ENCODE results near the gene DPY30.
"Not testable (repeated sequence)": the region's sequence is repeated elsewhere in the genome, so short reads cannot be mapped to it uniquely, and the experiment has no call there.

DPY30 gene

DNA sequence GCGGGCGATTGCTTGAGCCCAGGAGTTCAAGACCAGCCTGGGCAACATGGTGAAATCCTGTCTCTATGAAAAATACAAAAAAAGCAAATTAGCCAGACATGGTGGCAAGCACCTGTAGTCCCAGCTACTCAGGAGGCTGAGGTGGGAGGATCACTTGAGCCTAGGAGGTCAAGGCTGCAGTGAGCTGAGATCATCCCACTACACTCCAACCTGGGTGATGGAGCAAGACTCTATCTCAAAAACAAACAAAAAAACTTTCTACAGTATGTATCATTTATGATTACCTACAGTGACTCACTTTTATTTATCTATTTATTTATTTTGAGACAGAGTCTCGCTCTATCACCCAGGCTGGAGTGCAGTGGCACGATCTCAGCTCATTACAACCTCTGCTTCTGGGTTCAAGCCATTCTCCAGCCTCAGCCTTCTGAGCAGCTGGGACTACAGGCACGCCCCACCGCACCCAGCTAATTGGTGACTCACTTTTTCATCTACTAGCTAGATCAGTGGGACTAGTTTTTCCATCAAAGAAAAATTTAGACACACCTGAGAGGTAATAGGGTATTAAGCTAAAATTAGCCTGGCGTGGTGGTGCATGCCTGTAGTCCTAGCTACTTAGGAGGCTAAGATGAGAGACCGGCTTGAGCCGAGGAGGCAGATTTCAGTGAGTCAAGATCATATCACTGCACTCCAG, 20.7 kb downstream of the DPY30 start:
- not testable (repeated sequence) for H3K27me3 Mint-ChIP-seq; H3K36me3 Mint-ChIP-seq; H3K9me3 Mint-ChIP-seq (ENCODE audit: low read depth); H3K4me3 Mint-ChIP-seq; H3K4me1 Mint-ChIP-seq (ENCODE audit: low read depth); H3K27ac Mint-ChIP-seq

DNA sequence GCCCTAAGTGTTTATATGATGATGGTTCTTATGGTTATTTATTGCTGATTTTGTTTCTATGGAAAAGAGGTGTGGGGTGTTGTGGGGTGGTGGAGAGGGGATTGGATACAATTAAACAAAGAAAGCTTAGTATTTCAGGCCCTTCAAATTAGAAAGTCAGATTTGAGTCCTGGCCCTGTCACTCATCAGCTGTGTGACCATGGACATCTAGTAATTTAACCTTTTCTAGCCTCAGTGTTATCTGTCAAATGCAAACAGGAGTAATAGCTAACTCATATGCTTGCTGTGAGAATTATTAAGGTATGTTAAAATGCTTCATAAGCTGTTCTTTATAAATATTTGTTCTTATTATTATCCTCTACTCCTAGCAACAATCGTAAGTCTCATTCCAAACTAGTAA, 26.7 kb downstream of the DPY30 start:
- Mint-ChIP-seq H3K36me3 (peaks cover 2% of the 10 kb centered on the region), H3K27me3 (no peaks in the 10 kb centered on the region), H3K9me3 (ENCODE audit: low read depth) (no peaks in the 10 kb centered on the region), H3K4me1 (ENCODE audit: low read depth) (peaks cover 23% of the 10 kb centered on the region), H3K27ac (peak overlapping the region; percentile 61), H3K4me3 (peak overlapping the region; percentile 42)

- Mint-ChIP-seq H3K27ac (peak overlapping the region; percentile 95), H3K9me3 (ENCODE audit: low read depth) (no peaks in the 10 kb centered on the region), H3K36me3 (peaks cover 2% of the 10 kb centered on the region), H3K4me1 (ENCODE audit: low read depth) (peaks cover 33% of the 10 kb centered on the region), H3K27me3 (no peaks in the 10 kb centered on the region), H3K4me3 (peak overlapping the region; percentile 90)
Observed at GRCh38 chr2:32011485-32011960, 28.1 kb downstream of the DPY30 start.

GRCh38 chr2:32010670-32011484, 28.7 kb downstream of the DPY30 start, which contains the start of gene MEMO1:
Gene MEMO1 (minus strand): TSS chr2:32011008. CDS start chr2:32010247, 761 bp downstream.
- Mint-ChIP-seq H3K4me1 (ENCODE audit: low read depth) (peaks cover 38% of the 10 kb centered on the region), H3K9me3 (ENCODE audit: low read depth) (no peaks in the 10 kb centered on the region), H3K27me3 (no peaks in the 10 kb centered on the region), H3K27ac (peak within 1 kb of the TSS; percentile 95), H3K4me3 (peak within 1 kb of the TSS; percentile 90), H3K36me3 (peaks cover 5% of the 10 kb centered on the region)

GRCh38 chr2:32010280-32010669, 29.3 kb downstream of the DPY30 start:
- not testable (repeated sequence) for H3K36me3 Mint-ChIP-seq; H3K27ac Mint-ChIP-seq; H3K9me3 Mint-ChIP-seq (ENCODE audit: low read depth); H3K4me3 Mint-ChIP-seq; H3K27me3 Mint-ChIP-seq
- peaks cover 44% of the 10 kb centered on the region for H3K4me1 Mint-ChIP-seq (ENCODE audit: low read depth)

- H3K27ac Mint-ChIP-seq, result peak overlapping the region; percentile 69
- peaks cover 10% of the 10 kb centered on the region for H3K36me3 Mint-ChIP-seq
- H3K4me3 Mint-ChIP-seq, result peak overlapping the region; percentile 97
- H3K27me3 Mint-ChIP-seq, result no peaks in the 10 kb centered on the region
- no peaks in the 10 kb centered on the region for H3K9me3 Mint-ChIP-seq (ENCODE audit: low read depth)
- H3K4me1 Mint-ChIP-seq (ENCODE audit: low read depth), result peaks cover 50% of the 10 kb centered on the region
Observed at GRCh38 chr2:32009516-32010256, 29.9 kb downstream of the DPY30 start.

GRCh38 chr2:32008805-32009515, 30.6 kb downstream of the DPY30 start:
- H3K4me1 Mint-ChIP-seq (ENCODE audit: low read depth), result peaks cover 54% of the 10 kb centered on the region
- peak overlapping the region; percentile 97 for H3K4me3 Mint-ChIP-seq
- H3K9me3 Mint-ChIP-seq (ENCODE audit: low read depth), result no peaks in the 10 kb centered on the region
- H3K27ac Mint-ChIP-seq, result peak overlapping the region; percentile 69
- H3K27me3 Mint-ChIP-seq, result no peaks in the 10 kb centered on the region
- peaks cover 10% of the 10 kb centered on the region for H3K36me3 Mint-ChIP-seq

- peaks cover 10% of the 10 kb centered on the region for H3K36me3 Mint-ChIP-seq
- peak overlapping the region; percentile 61 for H3K4me3 Mint-ChIP-seq
- no peaks in the 10 kb centered on the region for H3K9me3 Mint-ChIP-seq (ENCODE audit: low read depth)
- H3K27ac Mint-ChIP-seq, result no peak overlapping the region
- H3K4me1 Mint-ChIP-seq (ENCODE audit: low read depth), result peaks cover 57% of the 10 kb centered on the region
- no peaks in the 10 kb centered on the region for H3K27me3 Mint-ChIP-seq
Observed at GRCh38 chr2:32007121-32007391, 32.5 kb downstream of the DPY30 start.

DNA sequence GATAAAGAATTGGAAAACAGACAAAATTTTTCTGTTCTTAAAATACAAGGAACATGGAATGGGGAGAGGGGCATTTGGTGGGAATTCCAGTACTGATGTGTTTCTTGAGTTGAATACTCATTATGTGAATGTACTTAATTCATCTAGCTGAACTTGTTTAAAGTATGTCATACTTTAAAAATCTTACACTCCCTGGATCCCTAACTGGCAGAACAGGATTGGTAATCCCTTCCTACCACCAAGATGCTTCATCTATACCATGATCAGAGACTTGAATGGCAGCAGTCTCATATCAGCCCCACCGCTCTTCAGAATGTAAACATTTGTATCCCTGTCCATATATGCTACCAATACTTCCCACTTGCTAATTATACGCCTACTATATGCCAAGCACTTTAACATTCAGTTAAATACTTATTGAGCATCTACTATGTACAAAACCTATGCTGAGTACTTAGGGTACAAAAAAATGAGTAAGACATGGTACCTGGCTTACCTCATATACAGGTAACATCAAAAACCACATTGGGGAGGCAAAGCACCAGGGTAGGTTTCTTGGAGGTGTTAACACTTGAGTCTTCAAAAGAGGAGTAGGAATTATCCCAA, 34.1 kb downstream of the DPY30 start:
- no peak overlapping the region for H3K27ac Mint-ChIP-seq
- no peaks in the 10 kb centered on the region for H3K27me3 Mint-ChIP-seq
- peak overlapping the region; percentile 36 for H3K4me3 Mint-ChIP-seq
- no peaks in the 10 kb centered on the region for H3K9me3 Mint-ChIP-seq (ENCODE audit: low read depth)
- H3K36me3 Mint-ChIP-seq, result peaks cover 13% of the 10 kb centered on the region
- peaks cover 55% of the 10 kb centered on the region for H3K4me1 Mint-ChIP-seq (ENCODE audit: low read depth)

DNA sequence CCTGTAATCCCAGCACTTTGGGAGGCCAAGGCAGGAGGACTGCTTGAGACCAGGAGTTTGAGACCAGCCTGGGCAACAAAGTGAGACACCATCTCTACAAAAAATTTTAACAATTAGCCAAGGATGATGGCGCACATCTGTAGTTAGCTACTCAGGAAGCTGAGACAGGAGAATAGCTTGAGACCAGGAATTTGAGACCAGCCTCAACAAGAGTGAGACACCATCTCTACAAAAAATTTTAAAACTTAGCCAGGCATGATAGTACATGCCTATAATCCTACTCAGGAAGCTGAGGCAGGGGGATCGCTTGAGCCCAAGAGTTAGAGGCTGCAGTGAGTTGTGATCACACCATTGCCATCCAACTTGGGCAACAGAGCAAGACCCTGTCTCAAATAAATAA, 35.8 kb downstream of the DPY30 start:
- peaks cover 13% of the 10 kb centered on the region for H3K36me3 Mint-ChIP-seq
- peak overlapping the region; percentile 8 for H3K4me3 Mint-ChIP-seq
- H3K27ac Mint-ChIP-seq, result no peak overlapping the region
- H3K4me1 Mint-ChIP-seq (ENCODE audit: low read depth), result peaks cover 62% of the 10 kb centered on the region
- H3K9me3 Mint-ChIP-seq (ENCODE audit: low read depth), result no peaks in the 10 kb centered on the region
- no peaks in the 10 kb centered on the region for H3K27me3 Mint-ChIP-seq

GRCh38 chr2:32002406-32002805, 37.2 kb downstream of the DPY30 start:
- no peaks in the 10 kb centered on the region for H3K9me3 Mint-ChIP-seq (ENCODE audit: low read depth)
- peaks cover 13% of the 10 kb centered on the region for H3K36me3 Mint-ChIP-seq
- H3K27me3 Mint-ChIP-seq, result no peaks in the 10 kb centered on the region

DNA sequence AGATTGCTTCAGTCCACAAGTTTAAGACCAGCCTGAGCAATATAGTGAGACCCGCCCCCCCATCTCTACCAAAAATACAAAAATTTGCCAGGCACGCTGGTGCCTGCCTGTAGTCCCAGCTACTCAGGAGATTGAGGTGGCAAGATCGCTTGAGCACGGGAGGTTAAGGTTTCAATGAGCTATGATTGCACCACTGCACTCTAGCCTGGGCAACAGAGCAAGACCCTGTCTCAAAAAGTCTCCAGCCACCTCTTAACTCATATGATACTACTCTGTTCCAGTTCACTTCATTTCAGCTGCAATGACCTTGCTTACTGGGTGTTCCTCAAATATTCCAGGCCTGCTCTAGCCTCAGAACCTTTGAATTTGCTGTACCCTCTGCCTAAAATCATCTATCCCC, 40.2 kb downstream of the DPY30 start:
- peaks cover 5% of the 10 kb centered on the region for H3K36me3 Mint-ChIP-seq
- no peak overlapping the region for H3K27ac Mint-ChIP-seq
- no peaks in the 10 kb centered on the region for H3K27me3 Mint-ChIP-seq
- no peaks in the 10 kb centered on the region for H3K9me3 Mint-ChIP-seq (ENCODE audit: low read depth)
- H3K4me1 Mint-ChIP-seq (ENCODE audit: low read depth), result peaks cover 56% of the 10 kb centered on the region
- H3K4me3 Mint-ChIP-seq, result no peak overlapping the region

More at GRCh38 chr2:32002406-32002805, 37.2 kb downstream of the DPY30 start:
- H3K4me3 Mint-ChIP-seq, result no peak overlapping the region
- H3K4me1 Mint-ChIP-seq (ENCODE audit: low read depth), result peaks cover 60% of the 10 kb centered on the region
- no peak overlapping the region for H3K27ac Mint-ChIP-seq

- Mint-ChIP-seq H3K9me3 (ENCODE audit: low read depth) (no peaks in the 10 kb centered on the region), H3K4me3 (no peak overlapping the region), H3K36me3 (peaks cover 5% of the 10 kb centered on the region), H3K4me1 (ENCODE audit: low read depth) (peaks cover 52% of the 10 kb centered on the region), H3K27ac (no peak overlapping the region), H3K27me3 (no peaks in the 10 kb centered on the region)
Observed at GRCh38 chr2:31998731-31999383, 40.7 kb downstream of the DPY30 start.

GRCh38 chr2:31997653-31998052, 42.0 kb downstream of the DPY30 start:
- Mint-ChIP-seq H3K27ac (no peak overlapping the region), H3K36me3 (peaks cover 9% of the 10 kb centered on the region), H3K9me3 (ENCODE audit: low read depth) (no peaks in the 10 kb centered on the region), H3K4me3 (no peak overlapping the region), H3K27me3 (no peaks in the 10 kb centered on the region), H3K4me1 (ENCODE audit: low read depth) (peaks cover 52% of the 10 kb centered on the region)
